Measurements from ENCODE around the gene NCR1.

DNA sequence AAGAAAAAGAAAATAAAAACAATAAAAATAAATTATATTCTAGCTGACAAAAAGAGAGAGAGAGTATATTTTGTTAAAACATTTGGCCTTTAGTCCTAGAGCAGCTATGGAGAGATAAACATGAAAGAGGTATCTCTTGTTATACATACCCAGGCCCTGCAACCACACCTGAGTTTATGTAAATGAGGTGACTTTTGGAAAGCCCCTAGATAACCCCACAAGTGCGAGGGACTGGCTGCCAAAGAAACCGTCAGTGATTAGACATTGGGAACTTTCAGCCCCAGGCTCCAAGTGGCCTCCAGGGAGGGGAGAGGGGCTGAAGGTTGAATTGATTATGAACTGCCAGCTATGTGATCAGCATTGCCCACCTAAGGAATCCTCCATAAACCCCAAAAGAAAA, 43.5 kb downstream of the NCR1 start:
- TF ChIP-seq, protein P1, sequence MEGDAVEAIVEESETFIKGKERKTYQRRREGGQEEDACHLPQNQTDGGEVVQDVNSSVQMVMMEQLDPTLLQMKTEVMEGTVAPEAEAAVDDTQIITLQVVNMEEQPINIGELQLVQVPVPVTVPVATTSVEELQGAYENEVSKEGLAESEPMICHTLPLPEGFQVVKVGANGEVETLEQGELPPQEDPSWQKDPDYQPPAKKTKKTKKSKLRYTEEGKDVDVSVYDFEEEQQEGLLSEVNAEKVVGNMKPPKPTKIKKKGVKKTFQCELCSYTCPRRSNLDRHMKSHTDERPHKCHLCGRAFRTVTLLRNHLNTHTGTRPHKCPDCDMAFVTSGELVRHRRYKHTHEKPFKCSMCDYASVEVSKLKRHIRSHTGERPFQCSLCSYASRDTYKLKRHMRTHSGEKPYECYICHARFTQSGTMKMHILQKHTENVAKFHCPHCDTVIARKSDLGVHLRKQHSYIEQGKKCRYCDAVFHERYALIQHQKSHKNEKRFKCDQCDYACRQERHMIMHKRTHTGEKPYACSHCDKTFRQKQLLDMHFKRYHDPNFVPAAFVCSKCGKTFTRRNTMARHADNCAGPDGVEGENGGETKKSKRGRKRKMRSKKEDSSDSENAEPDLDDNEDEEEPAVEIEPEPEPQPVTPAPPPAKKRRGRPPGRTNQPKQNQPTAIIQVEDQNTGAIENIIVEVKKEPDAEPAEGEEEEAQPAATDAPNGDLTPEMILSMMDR (IDR thresholded peaks at IDR 0.05) = no peak
- TF ChIP-seq POLR2A (IDR thresholded peaks at IDR 0.05) = no peak

All from transverse colon (tissue), 3 donors.